HFFc6 (cell line): ENCODE data around the gene WNT5B. TPM values are rescaled to one million over a fixed set of nuclear protein-coding genes. Genes with fewer than 3 reads are reported as not detected.

Experiments used
- DNase-seq: peaks from one replicate; pipeline ENCODE4 v3.0.0-alpha.2; 2018
- H3K27ac Mint-ChIP-seq: 2 replicates; pipeline ENCODE4 v1.8.0; 2020; ENCODE audit warnings: mild to moderate bottlenecking, mixed read lengths
- H3K27me3 Mint-ChIP-seq: 2 replicates; pipeline ENCODE4 v1.8.0; 2021; ENCODE audit warnings: mild to moderate bottlenecking, moderate library complexity, mixed read lengths; ENCODE audit not compliant: insufficient read depth
- H3K36me3 Mint-ChIP-seq: 2 replicates; pipeline ENCODE4 v1.8.0; 2021; ENCODE audit warnings: low read depth, mixed read lengths
- H3K4me1 Mint-ChIP-seq: 2 replicates; pipeline ENCODE4 v1.8.0; 2020; ENCODE audit warnings: low read depth, mixed read lengths
- H3K4me3 Mint-ChIP-seq: 2 replicates; pipeline ENCODE4 v1.8.0; 2020; ENCODE audit warnings: mild to moderate bottlenecking, moderate library complexity, mixed read lengths
- H3K9me3 Mint-ChIP-seq: 2 replicates; pipeline ENCODE4 v1.8.0; 2020; ENCODE audit warnings: mild to moderate bottlenecking, mixed read lengths
- CTCF ChIP-seq: fragments of 200-600 bp; sonication (generic); IDR thresholded peaks from 2 replicates; pipeline ENCODE4 v1.5.0; 2021; ENCODE audit warnings: antibody characterized with exemption, mild to moderate bottlenecking
- total RNA-seq, 6 experiments: library from RNA; stranded (reverse); fragmentation: NEBNext Ultra II Directional; extraction: Animal tissue kit (Norgen Biotek cat#: 25700); gene quantifications; 2 replicates in 1 of 6; 3 replicates in 5 of 6; pipeline ENCODE4 v1.2.3, GENCODE V29; 2021

WNT5B gene
- total RNA-seq, 6 experiments from 2014 or later, result 191 to 289 (median 200) TPM

- Mint-ChIP-seq H3K27ac (no peak overlapping the region), H3K36me3 (no peaks in the 10 kb centered on the region), H3K4me3 (no peak overlapping the region), H3K9me3 (no peaks in the 10 kb centered on the region), H3K4me1 (peaks cover 1% of the 10 kb centered on the region; the same call in 1 of the 2 replicates), H3K27me3 (no peaks in the 10 kb centered on the region; the same call in 1 of the 2 replicates)
- DNase-seq, result no peak
- no peak for TF ChIP-seq CTCF
These were observed 47.0 kb downstream of the WNT5B start for GRCh38 chr12:1676043-1676442.

DNA sequence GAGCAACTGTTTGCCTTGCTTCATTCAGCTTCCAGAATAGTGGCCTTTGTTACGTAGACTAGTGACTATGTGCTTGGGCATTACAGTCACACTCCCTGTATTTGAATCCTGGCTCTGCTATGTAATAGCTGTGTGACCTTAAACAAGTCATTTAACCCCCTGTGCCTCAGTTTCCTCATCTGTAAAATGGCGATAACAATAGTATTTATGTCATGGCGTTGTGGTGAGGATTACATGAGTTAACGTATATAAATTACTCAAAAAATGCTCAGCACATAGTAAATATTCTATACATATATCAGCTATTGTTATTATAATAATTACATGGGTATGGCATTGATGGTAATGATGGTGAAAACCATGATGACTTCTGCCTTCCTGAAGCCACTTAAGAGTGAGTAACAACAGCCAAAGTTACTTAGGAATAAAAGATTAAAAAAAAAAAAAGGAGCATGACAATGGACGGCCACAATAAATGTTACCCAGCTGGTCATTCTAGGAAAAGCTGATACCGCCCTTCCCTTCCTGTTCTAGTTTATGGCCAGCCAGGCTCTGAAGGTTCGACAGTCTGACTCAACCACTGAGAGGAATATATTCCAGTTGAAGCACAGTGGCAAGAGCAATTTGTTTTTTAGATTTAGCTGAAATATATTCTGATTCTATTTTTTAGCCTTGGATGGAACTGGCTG, 51.9 kb downstream of the WNT5B start:
- Mint-ChIP-seq H3K36me3 (no peaks in the 10 kb centered on the region), H3K4me1 (peaks cover 9% of the 10 kb centered on the region; the same call in 1 of the 2 replicates)
- DNase-seq, result peak; percentile 36

DNA sequence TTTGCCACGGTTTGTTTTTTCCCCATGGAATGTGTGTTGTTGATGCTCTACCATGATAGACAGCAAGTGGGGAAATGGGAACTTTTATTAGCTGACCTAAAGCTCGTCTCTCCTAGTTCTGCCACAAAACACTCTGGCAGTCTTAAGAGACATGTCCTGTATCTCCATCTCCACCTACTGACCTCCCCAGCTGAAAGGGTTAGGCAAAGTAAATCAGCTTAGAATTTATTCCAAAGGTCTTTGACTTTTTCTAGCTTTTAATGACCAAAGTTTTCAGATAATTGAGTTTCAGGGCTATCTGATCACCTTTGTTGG, 52.4 kb downstream of the WNT5B start:
- no peak for TF ChIP-seq CTCF
- Mint-ChIP-seq H3K4me1 (peaks cover 9% of the 10 kb centered on the region; the same call in 1 of the 2 replicates), H3K4me3 (no peak overlapping the region), H3K27me3 (peaks cover 3% of the 10 kb centered on the region; the same call in 1 of the 2 replicates), H3K27ac (no peak overlapping the region), H3K9me3 (no peaks in the 10 kb centered on the region), H3K36me3 (no peaks in the 10 kb centered on the region)
- DNase-seq, result no peak

More for the DNA sequence above, 51.9 kb downstream of the WNT5B start:
- Mint-ChIP-seq H3K4me3 (no peak overlapping the region), H3K9me3 (no peaks in the 10 kb centered on the region), H3K27ac (no peak overlapping the region), H3K27me3 (no peaks in the 10 kb centered on the region)
- TF ChIP-seq CTCF, result no peak

GRCh38 chr12:1688086-1688710, 59.2 kb downstream of the WNT5B start:
- Mint-ChIP-seq H3K27ac (no peak overlapping the region), H3K4me1 (peaks cover 26% of the 10 kb centered on the region), H3K9me3 (no peaks in the 10 kb centered on the region), H3K27me3 (peaks cover 3% of the 10 kb centered on the region), H3K4me3 (no peak overlapping the region), H3K36me3 (peaks cover 4% of the 10 kb centered on the region; the same call in 1 of the 2 replicates)
- no peak for TF ChIP-seq CTCF
- no peak for DNase-seq

GRCh38 chr12:1690578-1691122, 61.6 kb downstream of the WNT5B start, which contains the start of gene ADIPOR2:
TSS of gene ADIPOR2 (plus strand) at chr12:1691070. CDS start at chr12:1754344, 63,274 bp downstream.
- Mint-ChIP-seq H3K4me3 (peak within 1 kb of the TSS; percentile 97), H3K27ac (peak within 1 kb of the TSS; percentile 99), H3K9me3 (no peaks in the 10 kb centered on the region), H3K36me3 (peaks cover 4% of the 10 kb centered on the region; the same call in 1 of the 2 replicates), H3K27me3 (peaks cover 3% of the 10 kb centered on the region), H3K4me1 (peaks cover 37% of the 10 kb centered on the region)
- no peak for TF ChIP-seq CTCF
- DNase-seq, result peak; percentile 93
